ENCODE measurements around the gene RCL1. TPM values are rescaled to one million over a fixed set of nuclear protein-coding genes. Genes with fewer than 3 reads are reported as not detected.

The RCL1 gene
- total RNA-seq = 16.8 and 19.0 TPM in 2 replicates

GRCh38 chr9:4792572-4793458, at the start of gene RCL1:
Gene RCL1 (plus strand): TSS chr9:4792944. CDS start chr9:4793092, 148 bp downstream.

Other genes with a start within 250 kb of the RCL1 start
- 6.4 and 10.1 TPM in 2 replicates for gene PLPP6, start 130.7 kb upstream of the RCL1 start, total RNA-seq
- 2.1 and 2.9 TPM in 2 replicates for gene SPATA6L, start 126.5 kb upstream of the RCL1 start, total RNA-seq
- gene CDC37L1, start 113.4 kb upstream of the RCL1 start, total RNA-seq = 8.8 and 12.2 TPM in 2 replicates
- 34.7 and 57.6 TPM in 2 replicates for gene AK3, start 51.7 kb upstream of the RCL1 start, total RNA-seq
- gene JAK2, start 192.3 kb downstream of the RCL1 start, total RNA-seq = 3.4 and 3.5 TPM in 2 replicates